ENCODE measurements around the gene ATRN. TPM values are rescaled to one million over a fixed set of nuclear protein-coding genes. Genes with fewer than 3 reads are reported as not detected.
A peak's percentile ranks its signal among the peaks of the same experiment; 100 is the strongest.
"Not testable (repeated sequence)": the region's sequence is repeated elsewhere in the genome, so short reads cannot be mapped to it uniquely, and the experiment has no call there.

Gene ATRN
- total RNA-seq, 1 donor from 2014 or later = 31.6 TPM

- H3K9me3 ChIP-seq = no peaks in the 10 kb centered on the region
- H3K27ac ChIP-seq = no peak overlapping the region
- H3K4me3 ChIP-seq = no peak overlapping the region
- H3K36me3 ChIP-seq = peaks cover 64% of the 10 kb centered on the region
- TF ChIP-seq CTCF (IDR thresholded peaks at IDR 0.05) = no peak
- H3K4me1 ChIP-seq = no peaks in the 10 kb centered on the region
- ATAC-seq = no peak
- intact Hi-C loops (cut with DNase I) = no loop called here
- no peaks in the 10 kb centered on the region for H3K27me3 ChIP-seq
- DNase-seq = no peak
These were observed 122.1 kb downstream of the ATRN start for GRCh38 chr20:3592931-3593330.

DNA sequence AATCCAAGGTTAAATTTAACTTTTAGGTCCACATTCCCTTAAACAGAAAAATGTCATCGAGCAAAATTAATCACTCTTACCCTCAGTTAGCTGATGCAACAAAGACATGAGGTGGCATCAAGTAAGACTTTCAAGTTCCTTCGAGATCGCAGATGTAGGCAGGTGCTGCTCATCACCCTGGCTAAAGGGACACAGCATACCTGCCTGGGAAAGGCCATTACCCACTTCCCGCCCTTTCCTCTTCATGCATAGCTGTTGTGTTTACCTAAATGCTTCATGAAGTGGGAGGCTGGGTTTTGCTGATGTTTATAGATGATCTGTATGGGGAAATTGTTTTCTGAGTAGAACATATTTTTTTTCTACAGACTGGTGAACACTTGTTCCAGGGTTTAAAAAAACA is 124.7 kb downstream of the ATRN start:
- DNase-seq = no peak
- Histone ChIP-seq H3K27ac (no peak overlapping the region), H3K4me3 (no peak overlapping the region), H3K27me3 (no peaks in the 10 kb centered on the region), H3K4me1 (no peaks in the 10 kb centered on the region), H3K9me3 (no peaks in the 10 kb centered on the region), H3K36me3 (peaks cover 78% of the 10 kb centered on the region)
- peak; percentile 77 for ATAC-seq
- intact Hi-C loops (cut with DNase I) = no loop called here
- no peak for TF ChIP-seq CTCF (IDR thresholded peaks at IDR 0.05)

DNA sequence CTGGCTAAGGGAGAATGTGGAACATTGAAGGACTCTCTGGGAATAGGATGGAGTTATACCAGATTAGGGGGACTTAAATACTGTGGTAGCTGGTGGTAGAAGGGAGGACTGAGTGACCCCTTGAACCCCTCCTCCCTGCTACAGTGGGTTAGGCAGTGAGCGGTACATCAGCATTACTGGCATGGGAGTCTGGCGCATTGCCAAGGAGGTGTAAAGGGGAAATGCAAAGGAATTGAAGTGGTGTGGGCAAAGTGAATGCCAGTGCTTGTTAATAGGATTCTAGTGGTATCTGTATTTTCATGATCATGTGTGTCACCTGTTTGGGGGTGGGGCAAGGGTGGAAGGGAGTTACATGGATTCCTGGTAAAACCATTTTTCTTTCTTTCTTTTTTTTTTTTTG is 132.3 kb downstream of the ATRN start:
- TF ChIP-seq CTCF (IDR thresholded peaks at IDR 0.05) = no peak
- no peaks in the 10 kb centered on the region for H3K9me3 ChIP-seq
- H3K27me3 ChIP-seq = no peaks in the 10 kb centered on the region
- no peak overlapping the region for H3K27ac ChIP-seq
- intact Hi-C loops (cut with DNase I) = no loop called here
- DNase-seq (no peak), ATAC-seq (no peak)
- H3K4me3 ChIP-seq = no peak overlapping the region
- H3K36me3 ChIP-seq = peaks cover 53% of the 10 kb centered on the region
- H3K4me1 ChIP-seq = no peaks in the 10 kb centered on the region

GRCh38 chr20:3605386-3605886 is 134.6 kb downstream of the ATRN start:
- ATAC-seq; intact Hi-C loops (cut with DNase I); H3K4me1 ChIP-seq; H3K27ac ChIP-seq; DNase-seq; H3K9me3 ChIP-seq; H3K4me3 ChIP-seq; H3K27me3 ChIP-seq: not testable (repeated sequence)
- peaks cover 42% of the 10 kb centered on the region for H3K36me3 ChIP-seq

GRCh38 chr20:3606021-3606420 is 135.2 kb downstream of the ATRN start:
- Histone ChIP-seq H3K27ac (no peak overlapping the region), H3K36me3 (peaks cover 36% of the 10 kb centered on the region), H3K4me3 (no peak overlapping the region), H3K27me3 (no peaks in the 10 kb centered on the region), H3K4me1 (no peaks in the 10 kb centered on the region), H3K9me3 (no peaks in the 10 kb centered on the region)
- no peak for DNase-seq
- intact Hi-C loops (cut with DNase I) = no loop called here
- ATAC-seq = no peak
- no peak for TF ChIP-seq CTCF (IDR thresholded peaks at IDR 0.05)

- no peak overlapping the region for H3K27ac ChIP-seq
- TF ChIP-seq CTCF (IDR thresholded peaks at IDR 0.05) = no peak
- intact Hi-C loops (cut with DNase I) = no loop called here
- DNase-seq (no peak), ATAC-seq (no peak)
- H3K36me3 ChIP-seq = peaks cover 4% of the 10 kb centered on the region
- no peaks in the 10 kb centered on the region for H3K9me3 ChIP-seq
- H3K27me3 ChIP-seq = no peaks in the 10 kb centered on the region
- no peak overlapping the region for H3K4me3 ChIP-seq
- no peaks in the 10 kb centered on the region for H3K4me1 ChIP-seq
These were observed 141.1 kb downstream of the ATRN start for GRCh38 chr20:3611901-3612300.
